Right lung (tissue), 5 donors: ENCODE results near the gene NDUFB10. TPM values are rescaled to one million over a fixed set of nuclear protein-coding genes. Genes with fewer than 3 reads are reported as not detected.
A peak's percentile ranks its signal among the peaks of the same experiment; 100 is the strongest.

Source experiments
- DNase-seq, 2 donors: peaks; one replicate each; pipeline ENCODE4 v3.0.0-alpha.2; 2013
- polyA plus RNA-seq, 5 donors: library from polyadenylated mRNA; unstranded; fragments of 120-200 nt; gene quantifications; one replicate each; pipeline versions ENCODE4 v1.2.1 to v1.2.3, GENCODE V29; 2013; ENCODE audit warnings: inconsistent platforms in 1 of 5, low replicate concordance in 1 of 5; ENCODE audit not compliant: insufficient read length in 5 of 5, insufficient read depth in 1 of 5

NDUFB10 gene
- polyA plus RNA-seq, 5 donors = 78.0 to 123 (median 87.7) TPM

- DNase-seq = no peak
Observed at GRCh38 chr16:1998852-1999801, 39.8 kb downstream of the NDUFB10 start.

- no peak for DNase-seq
Observed at GRCh38 chr16:1999866-2000514, 40.7 kb downstream of the NDUFB10 start.

- no peak for DNase-seq
Observed at GRCh38 chr16:2001035-2001434, 41.7 kb downstream of the NDUFB10 start.

GRCh38 chr16:2001456-2002355 is 42.4 kb downstream of the NDUFB10 start:
- no peak for DNase-seq

GRCh38 chr16:2002406-2003230 is 43.3 kb downstream of the NDUFB10 start:
- no peak for DNase-seq

GRCh38 chr16:2003231-2003826 is 44.0 kb downstream of the NDUFB10 start:
- no peak for DNase-seq

- DNase-seq = peak; percentile 75 to 77
Observed at GRCh38 chr16:2003827-2004641, 44.7 kb downstream of the NDUFB10 start.

GRCh38 chr16:2004795-2005517 is 45.6 kb downstream of the NDUFB10 start:
- DNase-seq = no peak

- no peak for DNase-seq
Observed at GRCh38 chr16:2005646-2006045, 46.3 kb downstream of the NDUFB10 start.

- DNase-seq = no peak
Observed at GRCh38 chr16:2006317-2006716, 47.0 kb downstream of the NDUFB10 start.

GRCh38 chr16:2007081-2007836 is 47.9 kb downstream of the NDUFB10 start:
- no peak for DNase-seq

- no peak for DNase-seq
Observed at GRCh38 chr16:2008009-2008526, 48.7 kb downstream of the NDUFB10 start.

- no peak for DNase-seq
Observed at GRCh38 chr16:2008631-2009163, 49.4 kb downstream of the NDUFB10 start.

- DNase-seq = no peak
Observed at GRCh38 chr16:2009164-2009711, 49.9 kb downstream of the NDUFB10 start.

- DNase-seq = peak; percentile 84 to 86
Observed at GRCh38 chr16:2009791-2010510, 50.6 kb downstream of the NDUFB10 start, which contains the start of gene ZNF598. Gene ZNF598, minus strand, starts transcription at chr16:2009821.
